HG02943 (cell line): ENCODE measurements around the gene MNAT1.

Experiments used
- ATAC-seq: cut with Tn5 transposase; IDR thresholded peaks from one replicate; pipeline ENCODE4 v1.9.1; 2021; ENCODE audit warnings: mild to moderate bottlenecking, low read depth, moderate library complexity; ENCODE audit not compliant: unreplicated experiment

Gene MNAT1

DNA sequence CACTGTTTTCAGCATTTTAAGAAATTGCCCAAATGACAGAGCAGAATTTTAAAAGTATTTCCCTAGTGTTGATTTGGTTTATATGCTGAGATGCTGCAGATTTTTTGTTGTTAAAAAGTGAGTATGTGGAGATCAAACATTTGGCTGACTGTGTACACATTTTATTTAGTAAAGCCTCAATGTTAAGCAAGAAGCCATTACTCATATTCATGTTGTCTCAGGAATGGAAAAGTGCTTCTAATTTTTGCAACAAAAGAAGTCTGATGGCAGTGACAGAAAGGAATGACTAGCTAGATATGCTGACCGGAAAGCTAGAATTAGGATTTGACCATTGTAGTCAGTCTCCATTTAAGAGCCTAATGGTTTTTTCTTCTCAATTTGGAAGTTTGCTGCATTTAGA is 269.0 kb downstream of the MNAT1 start:
- no peak for ATAC-seq

DNA sequence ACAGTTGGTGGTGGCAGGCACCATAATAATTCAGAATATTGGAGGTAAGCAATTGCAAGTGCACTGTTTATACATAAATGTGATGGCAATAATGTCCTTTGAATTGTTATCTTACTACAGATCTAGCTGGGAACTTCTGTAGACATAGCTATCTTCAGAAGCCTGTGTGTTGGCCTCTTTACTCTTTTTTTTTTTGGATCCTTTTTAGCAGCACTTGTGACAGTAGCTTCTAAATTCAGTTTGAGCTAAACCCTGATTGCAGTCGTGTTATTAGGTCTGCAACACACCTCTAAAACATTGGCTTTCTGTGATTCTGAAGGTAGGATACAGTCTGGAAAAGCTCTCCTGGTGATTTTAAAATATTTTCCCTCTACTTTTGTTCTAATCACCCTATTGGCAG is 285.0 kb downstream of the MNAT1 start:
- ATAC-seq = no peak
